NCI-H460 (cell line): Measurements from ENCODE around the gene OR4X2. TPM values are rescaled to one million over a fixed set of nuclear protein-coding genes. Genes with fewer than 3 reads are reported as not detected.
"Not testable (repeated sequence)": the region's sequence is repeated elsewhere in the genome, so short reads cannot be mapped to it uniquely, and the experiment has no call there.

Experiments
- DNase-seq: peaks from one replicate; pipeline ENCODE4 v3.0.0-alpha.2; 2016; ENCODE audit warnings: low read depth; ENCODE audit errors: extremely low read depth
- polyA plus RNA-seq: library from polyadenylated mRNA; depleted of rRNA; stranded (reverse); fragments of >200 nt; gene quantifications from 2 replicates; pipeline ENCODE4 v1.2.3, GENCODE V29; 2014; cell fraction: nucleus; rRNA removed
- total RNA-seq: library from RNA; depleted of rRNA; stranded (reverse); fragments of >200 nt; shearing (Covaris generic); gene quantifications from 2 replicates; pipeline ENCODE4 v1.2.3, GENCODE V29; 2014; rRNA removed

The OR4X2 gene, protein sequence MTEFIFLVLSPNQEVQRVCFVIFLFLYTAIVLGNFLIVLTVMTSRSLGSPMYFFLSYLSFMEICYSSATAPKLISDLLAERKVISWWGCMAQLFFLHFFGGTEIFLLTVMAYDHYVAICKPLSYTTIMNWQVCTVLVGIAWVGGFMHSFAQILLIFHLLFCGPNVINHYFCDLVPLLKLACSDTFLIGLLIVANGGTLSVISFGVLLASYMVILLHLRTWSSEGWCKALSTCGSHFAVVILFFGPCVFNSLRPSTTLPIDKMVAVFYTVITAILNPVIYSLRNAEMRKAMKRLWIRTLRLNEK
- not detected in 2 replicates for total RNA-seq
- not detected in 2 replicates for polyA plus RNA-seq

DNA sequence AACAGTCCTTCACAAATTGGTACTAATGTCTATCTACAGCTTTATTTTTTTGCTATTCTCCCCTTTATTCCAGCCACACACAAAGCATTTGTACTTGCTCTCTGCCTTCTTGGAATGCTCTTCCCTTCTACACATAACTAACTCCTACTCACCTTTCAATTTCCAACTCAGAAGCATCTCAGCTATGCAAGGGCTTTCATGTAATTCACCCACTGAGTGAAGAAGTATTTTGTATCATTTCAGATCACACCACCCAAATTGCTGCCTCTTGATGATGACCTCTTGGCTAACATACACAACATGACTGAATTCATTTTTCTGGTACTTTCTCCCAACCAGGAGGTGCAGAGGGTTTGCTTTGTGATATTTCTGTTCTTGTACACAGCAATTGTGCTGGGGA lies at the start of gene OR4X2:
OR4X2 (plus strand) TSS at position 301 of the 400 bp plus-strand sequence; CDS start at position 301, 0 bp downstream.
- DNase-seq, result no peak

DNA sequence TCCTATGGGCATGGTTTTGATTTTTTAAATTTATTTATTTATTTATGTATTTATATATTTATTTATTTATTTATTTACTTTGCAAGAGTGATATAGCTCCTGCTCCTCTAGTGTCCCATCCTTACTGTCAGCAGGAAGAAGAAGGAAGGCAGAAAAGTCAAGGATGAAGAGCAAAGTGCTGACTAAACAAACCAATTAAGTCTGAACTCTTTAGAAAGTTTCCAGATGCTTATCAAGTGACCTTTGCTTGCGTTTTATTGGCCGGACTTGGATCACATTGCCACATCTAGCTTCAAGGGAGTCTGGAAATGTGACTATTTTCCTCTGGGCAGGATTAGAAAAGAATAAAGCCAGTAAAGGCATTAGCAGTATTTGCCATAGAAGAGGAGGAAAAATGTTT lies 37.0 kb upstream of the OR4X2 start:
- DNase-seq, result no peak

DNA sequence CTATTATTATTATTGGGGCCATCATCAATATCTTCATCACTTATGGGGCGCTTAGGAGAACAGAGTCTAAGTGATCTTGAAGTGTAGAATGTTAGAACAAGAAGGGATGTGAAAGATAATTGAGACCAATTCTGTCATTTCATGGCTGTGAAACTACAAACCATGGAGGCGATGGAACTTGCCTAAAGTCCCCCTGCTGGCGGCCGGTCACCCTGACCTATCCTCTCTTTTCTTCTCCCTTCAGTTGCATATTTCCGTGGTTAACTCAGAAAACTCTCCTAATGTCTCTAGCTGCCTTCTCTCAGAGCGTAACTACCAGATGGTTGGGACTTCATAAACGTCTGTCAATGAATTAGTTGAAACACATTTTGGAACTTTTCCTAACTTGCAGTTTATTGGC lies 34.9 kb upstream of the OR4X2 start:
- no peak for DNase-seq

DNA sequence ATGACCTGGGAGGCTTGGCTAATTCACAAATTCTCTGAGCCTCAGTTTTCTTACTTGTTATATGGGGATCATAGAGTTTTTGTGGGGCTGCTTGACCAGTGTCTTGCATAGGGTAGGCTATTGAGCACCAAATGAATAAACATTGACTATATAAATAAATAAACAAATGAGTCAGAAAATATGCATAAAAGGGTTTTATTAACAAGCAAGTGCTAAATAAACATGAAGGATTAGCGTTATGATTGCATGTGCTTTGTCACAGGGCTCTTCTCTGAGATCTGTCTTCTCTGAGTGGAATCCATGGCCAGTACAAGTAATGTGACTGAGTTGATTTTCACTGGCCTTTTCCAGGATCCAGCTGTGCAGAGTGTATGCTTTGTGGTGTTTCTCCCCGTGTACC lies 28.4 kb upstream of the OR4X2 start, which contains the start of gene OR4B1:
OR4B1 (plus strand) TSS at position 301 of the 400 bp plus-strand sequence; CDS start at position 301, 0 bp downstream.
- DNase-seq, result no peak

DNA sequence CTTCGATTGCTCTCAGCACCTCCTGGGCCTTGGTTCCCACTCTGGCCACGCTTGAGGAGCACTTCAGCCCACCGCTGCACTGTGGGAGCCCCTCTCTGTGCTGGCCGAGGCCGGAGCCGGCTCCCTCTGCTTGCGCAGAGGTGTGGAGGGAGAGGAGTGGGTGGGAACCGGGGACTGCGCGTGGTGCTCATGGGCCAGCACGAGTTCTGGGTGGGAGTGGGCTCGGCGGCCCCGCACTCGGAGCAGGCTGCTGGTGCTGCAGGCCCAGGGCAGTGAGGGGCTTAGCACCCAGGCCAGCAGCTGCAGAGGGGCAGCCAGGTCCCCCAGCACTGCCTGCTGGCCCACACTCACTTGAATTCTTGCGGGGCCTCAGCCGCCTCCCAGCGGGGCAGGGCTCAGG lies 16.1 kb upstream of the OR4X2 start:
- DNase-seq, result no peak

DNA sequence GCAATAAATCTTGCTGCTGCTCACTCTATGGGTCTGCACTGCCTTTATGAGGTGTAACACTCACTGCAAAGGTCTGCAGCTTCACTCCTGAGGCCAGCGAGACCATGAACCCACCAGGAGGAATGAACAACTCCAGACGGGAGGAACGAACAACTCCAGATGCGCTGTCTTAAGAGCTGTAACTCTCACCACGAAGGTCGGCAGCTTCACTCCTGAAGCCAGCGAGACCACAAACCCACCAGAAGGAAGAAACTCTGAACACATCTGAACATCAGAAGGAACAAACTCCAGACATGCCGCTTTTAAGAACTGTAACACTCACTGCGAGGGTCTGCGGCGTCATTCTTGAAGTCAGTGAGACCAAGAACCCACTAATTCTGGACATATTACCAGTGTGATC lies 14.8 kb upstream of the OR4X2 start:
- DNase-seq, result not testable (repeated sequence)

DNA sequence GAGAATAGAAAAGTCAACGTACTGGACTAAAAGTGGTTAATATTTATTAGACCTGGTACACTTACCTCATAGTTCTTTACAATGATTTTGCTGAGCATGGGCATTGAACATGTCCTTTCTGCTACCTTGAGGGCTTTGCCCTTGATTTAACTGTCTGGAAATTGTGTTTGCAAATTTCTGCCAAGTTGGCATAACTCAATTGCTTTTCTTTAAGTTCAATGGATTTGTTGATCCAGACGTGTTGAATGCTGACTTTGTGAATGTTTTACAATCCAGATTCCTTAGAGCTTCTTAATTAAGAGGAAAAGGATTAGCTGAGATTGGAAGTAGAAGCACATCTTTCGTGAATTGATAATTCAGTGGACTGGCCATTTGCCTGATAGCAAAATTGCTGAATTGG lies 7.2 kb upstream of the OR4X2 start:
- DNase-seq, result no peak

DNA sequence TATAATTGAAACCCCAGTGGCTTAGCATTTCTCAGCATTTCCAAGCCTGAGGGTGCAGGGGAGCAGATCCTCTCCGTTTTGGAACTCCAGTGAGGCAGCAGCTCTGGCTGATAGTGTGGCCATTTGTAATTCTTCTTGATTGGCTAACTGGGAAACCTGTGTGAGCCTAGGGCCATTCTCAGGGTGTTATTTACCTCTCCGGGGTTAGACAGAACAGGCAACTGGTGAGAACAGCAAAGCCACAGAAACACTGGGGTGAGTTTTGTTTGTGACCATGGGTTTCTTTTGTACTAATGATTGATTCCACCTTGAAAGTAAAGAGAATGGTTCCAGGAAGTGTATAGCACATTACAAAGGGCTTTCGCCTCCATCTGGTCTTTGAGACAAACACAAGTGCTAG lies 2.4 kb upstream of the OR4X2 start:
- DNase-seq, result no peak

DNA sequence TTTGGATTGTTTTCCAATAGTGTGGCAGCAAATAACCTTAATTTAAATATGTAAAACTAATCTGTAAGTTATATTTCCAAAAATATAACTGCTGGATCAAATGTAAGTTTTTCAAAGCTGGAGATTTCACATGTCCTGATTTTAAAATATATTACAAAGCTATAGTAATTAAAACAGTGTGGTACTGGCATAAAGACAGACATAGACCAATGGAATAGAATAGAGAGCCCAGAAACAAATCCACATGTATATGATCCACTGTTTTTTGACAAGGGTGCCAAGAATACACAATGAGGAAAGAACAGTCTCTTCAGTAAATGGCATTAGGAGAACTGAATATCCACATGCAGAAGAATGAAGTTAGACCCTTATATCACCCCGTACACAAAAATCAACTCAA lies 4.0 kb downstream of the OR4X2 start:
- no peak for DNase-seq

DNA sequence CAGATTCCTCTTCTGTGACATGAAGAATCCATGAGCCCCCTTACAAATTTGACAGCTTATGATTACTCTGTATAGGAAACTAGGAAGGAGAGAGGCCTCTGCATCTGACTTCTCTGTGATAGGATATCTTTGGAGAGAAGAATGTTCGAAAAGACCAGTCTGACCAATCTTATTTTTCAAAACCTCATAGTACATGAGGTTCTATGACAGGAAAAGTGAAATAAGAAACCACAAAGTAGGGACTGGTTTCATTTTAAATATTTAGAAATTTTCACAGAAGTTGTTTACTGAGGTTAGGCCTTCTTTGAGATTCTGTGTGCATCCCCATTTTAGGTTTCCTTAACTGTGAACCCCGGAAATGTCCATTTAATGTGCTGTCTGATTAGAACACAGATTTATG lies 16.7 kb downstream of the OR4X2 start:
- no peak for DNase-seq

DNA sequence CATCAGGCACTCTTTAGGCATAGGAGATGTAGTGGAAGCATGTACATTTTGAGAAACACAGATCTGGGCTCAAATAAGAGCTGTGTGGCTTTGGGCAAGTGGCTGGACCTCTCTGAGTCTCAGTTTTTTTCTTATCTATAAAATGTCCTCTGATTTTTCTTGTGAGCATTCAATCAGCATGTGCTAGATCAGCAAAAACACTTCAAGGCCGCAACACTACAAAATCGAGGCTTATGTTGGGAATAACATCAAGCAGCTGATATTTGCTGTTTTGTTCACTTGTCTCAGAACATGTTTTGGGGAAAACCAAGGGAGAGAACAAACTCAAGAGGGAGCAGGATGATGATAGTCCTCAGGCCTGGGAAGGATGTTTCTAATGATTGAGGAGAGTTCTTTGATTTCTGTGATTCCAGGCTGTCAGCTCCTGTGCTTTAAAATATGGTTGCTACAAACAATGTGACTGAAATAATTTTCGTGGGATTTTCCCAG lies 18.6 kb downstream of the OR4X2 start, which contains the start of gene OR4X1:
OR4X1 (plus strand) TSS at position 439 of the 489 bp plus-strand sequence; CDS start at position 439, 0 bp downstream.
- no peak for DNase-seq

DNA sequence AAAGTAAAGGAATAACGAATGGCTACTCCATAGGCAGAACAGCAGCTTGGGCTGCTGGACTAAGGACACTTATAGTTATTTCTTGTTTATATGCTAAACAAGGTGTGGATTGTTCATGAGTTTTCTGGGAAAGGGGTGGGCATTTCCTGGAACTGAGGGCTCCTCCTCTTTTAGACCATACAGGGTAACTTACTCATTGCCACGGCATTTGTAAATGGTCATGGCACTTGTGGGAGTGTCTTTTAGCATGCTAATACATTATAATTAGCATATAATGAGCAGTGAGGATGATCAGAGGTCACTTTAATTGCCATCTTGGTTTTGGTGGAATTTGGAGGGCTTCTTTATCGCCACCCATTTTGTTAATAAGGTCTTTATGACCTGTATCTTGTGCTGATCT lies 25.7 kb downstream of the OR4X2 start:
- DNase-seq, result no peak

DNA sequence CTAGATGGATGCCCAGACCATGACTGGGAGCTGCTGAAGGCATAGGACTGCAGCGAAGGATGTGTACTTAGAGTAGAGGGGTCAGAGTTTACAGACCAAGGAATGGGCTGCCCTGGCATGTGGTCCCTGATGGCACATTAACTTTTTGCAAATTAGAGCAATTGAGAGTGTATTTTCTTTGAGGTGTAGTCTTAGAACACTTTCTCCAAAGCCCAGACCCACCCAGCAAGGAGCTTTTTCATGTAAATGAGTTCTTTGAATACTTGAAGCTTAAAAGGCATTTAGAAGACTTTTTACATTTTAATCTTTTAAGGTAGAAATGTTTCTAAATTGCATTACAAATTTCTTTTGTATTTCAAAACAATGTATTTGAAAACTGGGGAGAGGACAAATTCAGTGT lies 27.7 kb downstream of the OR4X2 start:
- no peak for DNase-seq

Other genes starting within 250 kb of the OR4X2 start
- gene OR4B1, start 28.3 kb upstream of the OR4X2 start, total RNA-seq, result not detected in 2 replicates
- gene OR4X1, start 18.8 kb downstream of the OR4X2 start, total RNA-seq, result not detected in 2 replicates
- gene OR4S1, start 61.1 kb downstream of the OR4X2 start, total RNA-seq, result not detected in 2 replicates
- gene OR4C3, start 79.8 kb downstream of the OR4X2 start, total RNA-seq, result not detected in 2 replicates
- not detected in 2 replicates for gene OR4C5, start 121.4 kb downstream of the OR4X2 start, total RNA-seq
- not detected in 2 replicates for gene OR4A47, start 243.7 kb downstream of the OR4X2 start, total RNA-seq